Measurements from ENCODE around the gene PCBP4.

The PCBP4 gene

GRCh38 chr3:51955893-51956770, 11.1 kb downstream of the PCBP4 start:
- peak; percentile 82 for DNase-seq (ENCODE audit: low read depth, low spot score)

GRCh38 chr3:51955175-51955892, 11.9 kb downstream of the PCBP4 start, which contains the start of gene GPR62:
Gene GPR62, plus strand, starts transcription at chr3:51955381. Its CDS starts 272 bp downstream, at chr3:51955653.
- no peak for DNase-seq (ENCODE audit: low read depth, low spot score)

- DNase-seq (ENCODE audit: low read depth, low spot score) = no peak
Observed at GRCh38 chr3:51954713-51955112, 12.5 kb downstream of the PCBP4 start.

GRCh38 chr3:51954105-51954504, 13.1 kb downstream of the PCBP4 start:
- no peak for DNase-seq (ENCODE audit: low read depth, low spot score)

GRCh38 chr3:51953445-51953844, 13.8 kb downstream of the PCBP4 start:
- DNase-seq (ENCODE audit: low read depth, low spot score) = no peak

GRCh38 chr3:51950899-51951298, 16.4 kb downstream of the PCBP4 start:
- no peak for DNase-seq (ENCODE audit: low read depth, low spot score)

- no peak for DNase-seq (ENCODE audit: low read depth, low spot score)
Observed at GRCh38 chr3:51949121-51949520, 18.1 kb downstream of the PCBP4 start.

- DNase-seq (ENCODE audit: low read depth, low spot score) = no peak
Observed at GRCh38 chr3:51948016-51948580, 19.2 kb downstream of the PCBP4 start.

- DNase-seq (ENCODE audit: low read depth, low spot score) = peak; percentile 10
Observed at GRCh38 chr3:51947215-51947900, 19.9 kb downstream of the PCBP4 start.

- DNase-seq (ENCODE audit: low read depth, low spot score) = no peak
Observed at GRCh38 chr3:51946796-51947195, 20.5 kb downstream of the PCBP4 start.

- no peak for DNase-seq (ENCODE audit: low read depth, low spot score)
Observed at GRCh38 chr3:51945926-51946705, 21.1 kb downstream of the PCBP4 start.

GRCh38 chr3:51945031-51945840, 22.0 kb downstream of the PCBP4 start:
- DNase-seq (ENCODE audit: low read depth, low spot score) = no peak

GRCh38 chr3:51944451-51945021, 22.7 kb downstream of the PCBP4 start:
- DNase-seq (ENCODE audit: low read depth, low spot score) = peak; percentile 52

- no peak for DNase-seq (ENCODE audit: low read depth, low spot score)
Observed at GRCh38 chr3:51943451-51944391, 23.5 kb downstream of the PCBP4 start.

- DNase-seq (ENCODE audit: low read depth, low spot score) = no peak
Observed at GRCh38 chr3:51942603-51943450, 24.4 kb downstream of the PCBP4 start.

GRCh38 chr3:51941798-51942602, 25.3 kb downstream of the PCBP4 start, which contains the start of the genes PARP3 and RRP9:
Gene PARP3, plus strand, starts transcription at chr3:51942363. Its CDS starts 993 bp downstream, at chr3:51943356.
Gene RRP9, minus strand, starts transcription at chr3:51941904. Its CDS starts 37 bp downstream, at chr3:51941867.
- DNase-seq (ENCODE audit: low read depth, low spot score) = peak; percentile 100

GRCh38 chr3:51941463-51941797, 25.8 kb downstream of the PCBP4 start:
- DNase-seq (ENCODE audit: low read depth, low spot score) = no peak
